H1 (cell line): Measurements from ENCODE around the gene ATAD3B.
"Not testable (repeated sequence)": the region's sequence is repeated elsewhere in the genome, so short reads cannot be mapped to it uniquely, and the experiment has no call there.

Experiments used
- BRCA1 ChIP-seq: IDR thresholded peaks from 2 replicates; pipeline ENCODE4 v1.6.1; 2012; ENCODE audit warnings: low read depth, low read length, improper control_type of control experiment
- CHD2 ChIP-seq: IDR thresholded peaks from 2 replicates; pipeline ENCODE4 v1.6.1; 2012; ENCODE audit warnings: low read length, improper control_type of control experiment
- FOSL1 ChIP-seq: IDR thresholded peaks from 2 replicates; pipeline ENCODE4 v1.6.1; 2011; ENCODE audit warnings: mild to moderate bottlenecking, low read depth, low read length, moderate library complexity; ENCODE audit not compliant: insufficient read depth
- POLR2A ChIP-seq, 2 experiments: IDR thresholded peaks; 1 replicate in 1 of 2; 2 replicates in 1 of 2; pipeline ENCODE4 v1.6.1; 2011; ENCODE audit warnings: low read depth in 2 of 2, low read length in 2 of 2, mild to moderate bottlenecking in 2 of 2; ENCODE audit errors: control extremely low read depth in 1 of 2
- SP2 ChIP-seq: IDR thresholded peaks from 2 replicates; pipeline ENCODE4 v1.6.1; 2012; ENCODE audit warnings: mild to moderate bottlenecking, low read length, inconsistent platforms
- TAF1 ChIP-seq: IDR thresholded peaks from 2 replicates; pipeline ENCODE4 v1.6.1; 2011; ENCODE audit warnings: mild to moderate bottlenecking, low read depth, low read length

DNA sequence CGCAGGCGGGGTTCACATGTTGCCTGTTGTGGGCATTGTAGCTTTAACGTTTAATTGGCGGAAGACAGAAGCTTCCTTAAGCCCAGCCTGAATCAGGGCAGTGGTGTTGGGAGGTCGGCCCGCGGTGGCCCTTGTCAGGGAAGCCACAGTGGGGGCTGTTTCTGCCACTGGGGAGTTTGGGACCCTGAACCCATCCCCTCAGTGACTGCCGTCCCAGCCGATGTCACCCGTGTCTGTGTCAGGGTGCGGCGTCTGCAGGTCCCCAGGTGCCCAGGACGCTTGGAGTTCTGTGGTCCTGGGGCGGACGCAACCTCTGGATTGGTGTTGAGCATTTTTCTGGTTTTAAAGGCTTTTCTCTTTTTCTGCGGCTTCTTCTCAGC, 8.9 kb downstream of the ATAD3B start:
- not testable (repeated sequence) for TF ChIP-seq POLR2A (IDR thresholded peaks at IDR 0.05; ENCODE audit: control extremely low read depth in 1 of 2, low read depth in 2 of 2, low read length in 2 of 2); CHD2; TAF1; SP2; FOSL1; BRCA1
